NB4 (cell line): Measurements from ENCODE around the gene ATP13A4.

ENCODE experiments used
- CTCF ChIP-seq: IDR thresholded peaks from one replicate; pipeline ENCODE4 v1.5.1; 2012; ENCODE audit warnings: low read depth, low read length
- MAX ChIP-seq: IDR thresholded peaks from 2 replicates; pipeline ENCODE4 v1.6.1; 2011; ENCODE audit warnings: low read depth, low read length
- POLR2A ChIP-seq: IDR thresholded peaks from 2 replicates; pipeline ENCODE4 v1.6.1; 2011; ENCODE audit warnings: mild to moderate bottlenecking; ENCODE audit not compliant: insufficient read length; ENCODE audit errors: extremely low read depth

- TF ChIP-seq CTCF (no peak), POLR2A (no peak), MAX (no peak)
Observed at GRCh38 chr3:193520738-193521137, 34.0 kb downstream of the ATP13A4 start.
